AG09319 (cell line): ENCODE results near the gene FADS1.

Experiments used
- DNase-seq: peaks from one replicate; pipeline ENCODE4 v3.0.0-alpha.2; 2010; ENCODE audit warnings: low read depth; ENCODE audit errors: extremely low read depth
- TF ChIP-seq, protein P1 (sequence below): IDR thresholded peaks from 2 replicates; pipeline ENCODE4 v1.5.1; 2011; ENCODE audit warnings: low read depth, mild to moderate bottlenecking, inconsistent platforms, low read length, moderate library complexity

Gene FADS1

DNA sequence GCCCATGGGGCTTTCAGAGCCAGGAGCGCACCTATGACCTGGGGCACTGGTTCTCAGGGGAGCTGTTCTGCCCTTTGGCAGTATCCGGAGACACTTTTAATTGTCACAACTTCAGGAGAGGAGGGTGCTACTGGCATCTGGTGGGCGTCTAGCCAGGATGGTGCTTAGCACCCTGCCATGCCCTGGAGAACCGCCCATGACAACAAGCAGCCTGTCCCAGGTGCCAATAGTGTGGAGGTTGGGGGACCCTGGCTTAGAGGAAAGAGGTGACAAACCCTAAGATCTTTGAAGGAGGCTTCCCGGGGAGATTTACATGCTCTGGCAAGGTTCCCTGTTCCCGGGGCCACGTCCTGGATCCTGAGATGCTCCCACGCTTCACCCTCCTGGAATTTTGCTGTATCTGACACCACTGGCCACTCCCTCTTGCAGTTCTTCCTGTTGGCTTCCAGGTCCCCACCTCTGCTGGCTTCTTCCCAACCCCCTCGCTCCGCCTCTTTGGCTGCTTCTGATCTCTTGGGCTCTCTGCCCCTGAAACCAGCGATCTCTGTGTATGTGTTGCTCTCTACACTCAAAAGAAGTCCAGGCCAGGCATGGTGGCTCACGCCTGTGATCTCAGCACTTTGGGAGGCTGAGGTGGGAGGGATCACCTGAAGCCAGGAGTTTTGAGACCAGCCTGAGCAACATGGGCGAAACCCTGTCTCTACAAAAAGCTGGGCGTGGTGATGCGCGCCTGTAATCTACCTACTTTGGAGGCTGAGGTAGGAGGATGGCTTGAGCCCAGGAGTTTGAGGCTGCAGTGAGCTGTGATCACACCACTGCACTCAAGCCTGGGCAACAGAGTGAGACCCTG is 43.5 kb upstream of the FADS1 start:
- TF ChIP-seq, protein P1, sequence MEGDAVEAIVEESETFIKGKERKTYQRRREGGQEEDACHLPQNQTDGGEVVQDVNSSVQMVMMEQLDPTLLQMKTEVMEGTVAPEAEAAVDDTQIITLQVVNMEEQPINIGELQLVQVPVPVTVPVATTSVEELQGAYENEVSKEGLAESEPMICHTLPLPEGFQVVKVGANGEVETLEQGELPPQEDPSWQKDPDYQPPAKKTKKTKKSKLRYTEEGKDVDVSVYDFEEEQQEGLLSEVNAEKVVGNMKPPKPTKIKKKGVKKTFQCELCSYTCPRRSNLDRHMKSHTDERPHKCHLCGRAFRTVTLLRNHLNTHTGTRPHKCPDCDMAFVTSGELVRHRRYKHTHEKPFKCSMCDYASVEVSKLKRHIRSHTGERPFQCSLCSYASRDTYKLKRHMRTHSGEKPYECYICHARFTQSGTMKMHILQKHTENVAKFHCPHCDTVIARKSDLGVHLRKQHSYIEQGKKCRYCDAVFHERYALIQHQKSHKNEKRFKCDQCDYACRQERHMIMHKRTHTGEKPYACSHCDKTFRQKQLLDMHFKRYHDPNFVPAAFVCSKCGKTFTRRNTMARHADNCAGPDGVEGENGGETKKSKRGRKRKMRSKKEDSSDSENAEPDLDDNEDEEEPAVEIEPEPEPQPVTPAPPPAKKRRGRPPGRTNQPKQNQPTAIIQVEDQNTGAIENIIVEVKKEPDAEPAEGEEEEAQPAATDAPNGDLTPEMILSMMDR: no peak
- DNase-seq: no peak

DNA sequence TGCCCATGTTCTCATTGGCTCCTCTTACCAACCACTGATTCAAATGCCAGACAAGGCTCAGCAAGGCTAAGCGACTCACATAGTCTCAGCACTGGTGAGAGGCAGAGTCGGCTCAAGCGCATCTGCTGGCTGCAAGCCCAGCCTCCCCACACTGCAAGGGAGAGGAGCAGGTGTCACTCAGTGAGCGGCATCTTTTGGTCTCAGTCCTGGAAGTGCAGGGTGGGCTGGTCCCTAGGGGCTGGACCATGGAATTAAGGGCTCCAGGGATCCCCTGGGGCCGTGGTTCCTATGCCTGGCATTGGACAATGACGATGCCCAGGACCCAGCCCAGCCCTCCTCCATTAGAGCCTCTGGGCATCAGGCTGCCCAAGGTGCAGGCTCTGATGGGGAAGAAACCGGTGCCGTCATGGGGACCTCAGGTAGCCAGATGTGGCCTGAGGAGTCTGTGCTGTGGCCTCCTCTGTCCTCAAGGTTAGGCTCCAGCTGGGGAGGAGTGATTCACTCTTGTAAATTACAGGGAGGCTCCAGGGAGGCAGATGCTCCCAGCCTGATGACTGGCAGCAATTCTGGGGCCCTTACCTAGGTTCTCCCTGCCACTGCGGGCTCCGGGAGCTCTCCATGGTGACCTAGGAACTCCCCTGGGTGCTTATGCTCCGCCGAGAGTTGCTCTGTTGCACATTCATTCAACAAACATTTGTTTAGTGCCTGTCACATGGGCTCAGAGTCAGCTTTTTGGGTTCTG is 39.3 kb upstream of the FADS1 start:
- no peak for DNase-seq
- TF ChIP-seq, protein P1: no peak

- DNase-seq: no peak
- TF ChIP-seq, protein P1: no peak
Observed at GRCh38 chr11:61854966-61855714, 38.3 kb upstream of the FADS1 start.

- no peak for DNase-seq
- TF ChIP-seq, protein P1: no peak
Observed at GRCh38 chr11:61854206-61854895, 37.5 kb upstream of the FADS1 start.

- DNase-seq: no peak
- TF ChIP-seq, protein P1: no peak
Observed at GRCh38 chr11:61853698-61854169, 36.9 kb upstream of the FADS1 start.

- TF ChIP-seq, protein P1: no peak
- no peak for DNase-seq
Observed at GRCh38 chr11:61851900-61852295, 35.1 kb upstream of the FADS1 start.
